ENCODE results near the gene FNTB.

The FNTB gene

DNA sequence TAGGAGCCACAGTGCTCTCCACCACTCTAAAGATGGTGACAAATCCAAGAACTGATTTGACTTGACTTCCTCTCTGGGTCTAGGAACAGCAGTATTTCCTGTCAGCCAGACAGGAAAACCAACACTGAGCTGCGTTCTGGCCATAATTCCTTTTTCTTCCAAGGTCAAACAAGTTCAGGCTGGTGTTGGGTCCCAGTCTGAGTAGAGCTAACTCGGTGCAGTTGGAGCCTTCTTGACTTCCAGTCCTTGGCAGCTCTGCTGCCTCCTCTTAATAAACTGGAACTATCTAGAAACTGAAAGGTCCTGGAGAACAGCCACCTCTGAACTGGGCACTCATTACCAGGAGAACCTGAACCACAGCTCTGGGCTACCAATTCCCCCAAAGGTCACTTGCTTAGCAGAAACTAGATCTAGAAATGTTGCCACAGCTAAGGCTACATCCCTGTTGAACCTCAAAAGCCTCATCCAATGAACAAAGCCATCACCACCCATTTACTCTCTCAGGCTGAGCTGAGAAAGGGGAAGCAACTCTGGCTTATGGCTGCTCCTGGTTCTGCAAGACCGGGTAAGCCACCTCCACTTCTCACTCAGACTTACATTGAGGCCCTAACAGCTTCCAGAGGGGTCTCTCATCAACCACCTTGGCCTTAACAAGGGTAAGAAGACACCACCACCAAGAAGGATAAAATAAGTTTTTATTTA, 87.9 kb downstream of the FNTB start:
- TF ChIP-seq, protein P1, sequence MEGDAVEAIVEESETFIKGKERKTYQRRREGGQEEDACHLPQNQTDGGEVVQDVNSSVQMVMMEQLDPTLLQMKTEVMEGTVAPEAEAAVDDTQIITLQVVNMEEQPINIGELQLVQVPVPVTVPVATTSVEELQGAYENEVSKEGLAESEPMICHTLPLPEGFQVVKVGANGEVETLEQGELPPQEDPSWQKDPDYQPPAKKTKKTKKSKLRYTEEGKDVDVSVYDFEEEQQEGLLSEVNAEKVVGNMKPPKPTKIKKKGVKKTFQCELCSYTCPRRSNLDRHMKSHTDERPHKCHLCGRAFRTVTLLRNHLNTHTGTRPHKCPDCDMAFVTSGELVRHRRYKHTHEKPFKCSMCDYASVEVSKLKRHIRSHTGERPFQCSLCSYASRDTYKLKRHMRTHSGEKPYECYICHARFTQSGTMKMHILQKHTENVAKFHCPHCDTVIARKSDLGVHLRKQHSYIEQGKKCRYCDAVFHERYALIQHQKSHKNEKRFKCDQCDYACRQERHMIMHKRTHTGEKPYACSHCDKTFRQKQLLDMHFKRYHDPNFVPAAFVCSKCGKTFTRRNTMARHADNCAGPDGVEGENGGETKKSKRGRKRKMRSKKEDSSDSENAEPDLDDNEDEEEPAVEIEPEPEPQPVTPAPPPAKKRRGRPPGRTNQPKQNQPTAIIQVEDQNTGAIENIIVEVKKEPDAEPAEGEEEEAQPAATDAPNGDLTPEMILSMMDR (IDR thresholded peaks at IDR 0.05), result no peak
- no peaks in the 10 kb centered on the region for H3K9me3 Mint-ChIP-seq
- H3K27ac Mint-ChIP-seq, result peak overlapping the region; percentile 26
- H3K4me3 Mint-ChIP-seq, result no peak overlapping the region
- peaks cover 16% of the 10 kb centered on the region for H3K4me1 Mint-ChIP-seq
- peaks cover 34% of the 10 kb centered on the region for H3K36me3 Mint-ChIP-seq (ENCODE audit: low read depth)
- no peaks in the 10 kb centered on the region for H3K27me3 Mint-ChIP-seq (ENCODE audit: low read depth, poor library complexity)
- no peak for DNase-seq

DNA sequence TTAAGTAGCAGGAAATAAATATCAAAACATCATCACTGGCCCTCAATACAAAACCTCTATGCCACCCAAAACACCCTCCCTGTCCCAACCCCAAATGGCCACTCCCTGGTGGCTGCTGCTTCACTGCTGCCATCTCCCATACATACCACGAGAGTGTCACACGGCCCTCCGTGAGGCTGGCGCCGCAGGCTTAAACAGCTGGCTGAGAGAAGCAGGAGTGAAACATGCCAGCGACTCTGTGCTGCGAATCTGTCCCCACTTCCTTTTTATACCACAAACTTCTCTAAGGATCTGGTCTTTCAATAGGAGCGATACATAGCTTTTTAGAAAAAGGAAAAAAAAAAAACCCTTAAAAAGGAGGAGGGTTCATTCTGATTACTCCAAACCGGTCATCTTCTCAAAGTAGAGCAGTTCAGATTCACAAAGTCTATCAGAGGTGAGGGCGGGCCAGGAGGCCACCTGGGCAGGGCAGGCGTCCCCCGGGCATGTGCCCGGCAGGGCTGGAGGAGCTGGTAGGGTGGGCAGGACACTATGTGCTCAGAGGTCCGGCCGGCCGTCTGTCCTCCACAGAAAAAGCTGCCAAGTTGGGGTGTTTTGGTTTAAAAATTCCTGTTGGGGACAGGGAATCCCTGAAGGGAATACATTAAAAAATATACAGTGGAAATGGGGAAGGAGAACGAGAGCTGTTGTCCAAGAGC, 89.1 kb downstream of the FNTB start:
- H3K4me1 Mint-ChIP-seq, result peaks cover 16% of the 10 kb centered on the region
- no peaks in the 10 kb centered on the region for H3K27me3 Mint-ChIP-seq (ENCODE audit: low read depth, poor library complexity)
- TF ChIP-seq, protein P1 (IDR thresholded peaks at IDR 0.05), result no peak
- peaks cover 46% of the 10 kb centered on the region for H3K36me3 Mint-ChIP-seq (ENCODE audit: low read depth)
- no peak for DNase-seq
- H3K27ac Mint-ChIP-seq, result no peak overlapping the region
- H3K9me3 Mint-ChIP-seq, result no peaks in the 10 kb centered on the region
- no peak overlapping the region for H3K4me3 Mint-ChIP-seq

DNA sequence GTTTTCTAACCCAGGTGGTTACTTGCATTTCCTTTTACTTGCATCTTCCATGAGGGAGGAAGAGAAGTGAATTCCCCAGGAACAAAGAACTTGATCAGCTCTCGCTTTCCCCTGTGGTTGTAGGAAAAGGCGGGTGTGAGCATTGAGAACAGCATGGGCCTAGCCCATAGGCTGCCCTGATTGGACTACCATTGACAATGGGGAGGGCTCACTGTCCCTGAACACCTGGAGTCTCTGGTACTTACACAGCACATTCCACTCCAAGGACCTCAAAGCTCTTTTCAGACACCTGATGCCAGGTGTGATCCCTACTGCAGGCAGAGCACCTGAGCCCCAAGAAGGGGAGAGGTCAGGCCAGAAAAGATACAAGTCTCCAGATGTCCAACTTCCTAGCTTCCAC, 90.6 kb downstream of the FNTB start:
- Mint-ChIP-seq H3K9me3 (no peaks in the 10 kb centered on the region), H3K27ac (no peak overlapping the region), H3K36me3 (ENCODE audit: low read depth) (peaks cover 58% of the 10 kb centered on the region), H3K27me3 (ENCODE audit: low read depth, poor library complexity) (no peaks in the 10 kb centered on the region), H3K4me3 (no peak overlapping the region), H3K4me1 (peaks cover 12% of the 10 kb centered on the region)
- DNase-seq, result no peak
- TF ChIP-seq, protein P1 (IDR thresholded peaks at IDR 0.05), result no peak

- Mint-ChIP-seq H3K27me3 (ENCODE audit: low read depth, poor library complexity) (no peaks in the 10 kb centered on the region), H3K36me3 (ENCODE audit: low read depth) (peaks cover 75% of the 10 kb centered on the region), H3K4me3 (no peak overlapping the region), H3K27ac (no peak overlapping the region), H3K9me3 (no peaks in the 10 kb centered on the region), H3K4me1 (peaks cover 4% of the 10 kb centered on the region)
- TF ChIP-seq, protein P1 (IDR thresholded peaks at IDR 0.05), result no peak
- DNase-seq, result no peak
Observed at GRCh38 chr14:65079201-65079600, 92.5 kb downstream of the FNTB start.

DNA sequence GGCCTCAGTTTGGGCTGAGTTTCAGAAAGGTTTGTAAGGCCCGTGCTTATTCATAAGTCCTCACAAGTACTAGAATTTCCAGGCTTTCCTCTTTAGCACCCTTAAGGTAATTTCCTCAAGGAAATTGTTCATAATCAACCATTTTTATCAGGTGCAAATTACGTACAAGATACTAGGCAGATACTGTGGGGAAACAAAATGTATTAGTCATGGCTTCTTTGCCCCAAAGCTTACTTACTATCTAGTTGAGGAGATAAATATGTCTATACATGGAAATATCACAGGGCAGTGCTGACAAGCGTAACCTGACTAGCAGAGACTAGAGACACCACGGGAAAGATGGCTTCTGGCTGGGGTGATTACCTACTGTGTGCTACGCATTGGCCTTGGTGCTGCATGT, 93.1 kb downstream of the FNTB start:
- TF ChIP-seq, protein P1 (IDR thresholded peaks at IDR 0.05), result no peak
- H3K27ac Mint-ChIP-seq, result no peak overlapping the region

More for the DNA sequence above, 93.1 kb downstream of the FNTB start:
- Mint-ChIP-seq H3K36me3 (ENCODE audit: low read depth) (peaks cover 81% of the 10 kb centered on the region), H3K4me3 (no peak overlapping the region), H3K4me1 (no peaks in the 10 kb centered on the region), H3K9me3 (no peaks in the 10 kb centered on the region), H3K27me3 (ENCODE audit: low read depth, poor library complexity) (no peaks in the 10 kb centered on the region)
- no peak for DNase-seq
